Nephron progenitor cell (in vitro differentiated cells): Measurements from ENCODE around the gene MAB21L4.

ENCODE experiments used
- DNase-seq: peaks from one replicate; pipeline ENCODE4 v3.0.0; 2021
- H3K27ac Mint-ChIP-seq: 2 replicates; pipeline ENCODE4 v1.8.0; 2021; ENCODE audit warnings: mild to moderate bottlenecking, moderate library complexity, mixed read lengths
- H3K27me3 Mint-ChIP-seq: 2 replicates; pipeline ENCODE4 v1.8.0; 2021; ENCODE audit warnings: mild to moderate bottlenecking, low read depth, mixed read lengths; ENCODE audit not compliant: poor library complexity
- H3K36me3 Mint-ChIP-seq: 2 replicates; pipeline ENCODE4 v1.8.0; 2021; ENCODE audit warnings: low read depth, mixed read lengths
- H3K4me1 Mint-ChIP-seq: 2 replicates; pipeline ENCODE4 v1.8.0; 2021; ENCODE audit warnings: mixed read lengths
- H3K4me3 Mint-ChIP-seq: 2 replicates; pipeline ENCODE4 v1.8.0; 2021; ENCODE audit warnings: mild to moderate bottlenecking, moderate library complexity, mixed read lengths
- H3K9me3 Mint-ChIP-seq: 2 replicates; pipeline ENCODE4 v1.8.0; 2021; ENCODE audit warnings: mild to moderate bottlenecking, moderate library complexity, mixed read lengths
- TF ChIP-seq, protein P1 (sequence below): fragments of 200-600 bp; sonication (generic); IDR thresholded peaks from 2 replicates; pipeline ENCODE4 v1.5.0; 2021; ENCODE audit warnings: antibody characterized with exemption

Gene MAB21L4

DNA sequence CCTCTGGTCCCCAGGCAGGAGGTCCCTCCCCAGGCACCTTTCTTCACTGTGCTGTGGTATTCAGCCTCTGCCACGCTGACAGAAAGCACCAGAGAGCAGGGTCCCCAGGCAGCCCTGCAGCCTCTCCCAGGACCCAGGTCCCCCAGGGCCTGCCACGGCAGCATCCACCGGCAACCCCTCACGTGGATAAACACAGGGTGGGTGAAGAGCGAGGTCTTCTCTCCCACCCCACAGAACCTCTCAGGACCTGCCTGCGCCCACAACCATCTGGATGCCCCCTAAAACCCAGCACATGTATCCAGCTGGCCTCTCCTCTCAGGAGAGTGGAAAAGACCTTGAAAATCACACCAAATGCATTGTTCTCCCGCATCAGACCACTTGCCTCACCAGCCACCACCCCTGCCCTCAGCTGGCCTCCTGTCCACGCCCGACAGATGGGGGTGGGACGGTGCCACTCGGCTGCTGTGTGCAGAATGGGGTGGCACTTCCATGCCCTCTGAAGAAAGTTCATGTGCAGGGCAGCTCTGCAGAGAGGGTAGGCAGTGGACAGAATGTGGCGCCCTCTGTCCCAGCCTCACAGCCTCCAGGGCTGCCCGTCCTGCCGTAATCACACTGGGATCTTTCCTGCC, 6.1 kb upstream of the MAB21L4 start:
- Mint-ChIP-seq H3K4me1 (no peaks in the 10 kb centered on the region), H3K9me3 (peaks cover 20% of the 10 kb centered on the region), H3K27me3 (peaks cover 6% of the 10 kb centered on the region), H3K4me3 (no peak overlapping the region), H3K36me3 (no peaks in the 10 kb centered on the region), H3K27ac (no peak overlapping the region)
- TF ChIP-seq, protein P1, sequence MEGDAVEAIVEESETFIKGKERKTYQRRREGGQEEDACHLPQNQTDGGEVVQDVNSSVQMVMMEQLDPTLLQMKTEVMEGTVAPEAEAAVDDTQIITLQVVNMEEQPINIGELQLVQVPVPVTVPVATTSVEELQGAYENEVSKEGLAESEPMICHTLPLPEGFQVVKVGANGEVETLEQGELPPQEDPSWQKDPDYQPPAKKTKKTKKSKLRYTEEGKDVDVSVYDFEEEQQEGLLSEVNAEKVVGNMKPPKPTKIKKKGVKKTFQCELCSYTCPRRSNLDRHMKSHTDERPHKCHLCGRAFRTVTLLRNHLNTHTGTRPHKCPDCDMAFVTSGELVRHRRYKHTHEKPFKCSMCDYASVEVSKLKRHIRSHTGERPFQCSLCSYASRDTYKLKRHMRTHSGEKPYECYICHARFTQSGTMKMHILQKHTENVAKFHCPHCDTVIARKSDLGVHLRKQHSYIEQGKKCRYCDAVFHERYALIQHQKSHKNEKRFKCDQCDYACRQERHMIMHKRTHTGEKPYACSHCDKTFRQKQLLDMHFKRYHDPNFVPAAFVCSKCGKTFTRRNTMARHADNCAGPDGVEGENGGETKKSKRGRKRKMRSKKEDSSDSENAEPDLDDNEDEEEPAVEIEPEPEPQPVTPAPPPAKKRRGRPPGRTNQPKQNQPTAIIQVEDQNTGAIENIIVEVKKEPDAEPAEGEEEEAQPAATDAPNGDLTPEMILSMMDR, result no peak
- no peak for DNase-seq

DNA sequence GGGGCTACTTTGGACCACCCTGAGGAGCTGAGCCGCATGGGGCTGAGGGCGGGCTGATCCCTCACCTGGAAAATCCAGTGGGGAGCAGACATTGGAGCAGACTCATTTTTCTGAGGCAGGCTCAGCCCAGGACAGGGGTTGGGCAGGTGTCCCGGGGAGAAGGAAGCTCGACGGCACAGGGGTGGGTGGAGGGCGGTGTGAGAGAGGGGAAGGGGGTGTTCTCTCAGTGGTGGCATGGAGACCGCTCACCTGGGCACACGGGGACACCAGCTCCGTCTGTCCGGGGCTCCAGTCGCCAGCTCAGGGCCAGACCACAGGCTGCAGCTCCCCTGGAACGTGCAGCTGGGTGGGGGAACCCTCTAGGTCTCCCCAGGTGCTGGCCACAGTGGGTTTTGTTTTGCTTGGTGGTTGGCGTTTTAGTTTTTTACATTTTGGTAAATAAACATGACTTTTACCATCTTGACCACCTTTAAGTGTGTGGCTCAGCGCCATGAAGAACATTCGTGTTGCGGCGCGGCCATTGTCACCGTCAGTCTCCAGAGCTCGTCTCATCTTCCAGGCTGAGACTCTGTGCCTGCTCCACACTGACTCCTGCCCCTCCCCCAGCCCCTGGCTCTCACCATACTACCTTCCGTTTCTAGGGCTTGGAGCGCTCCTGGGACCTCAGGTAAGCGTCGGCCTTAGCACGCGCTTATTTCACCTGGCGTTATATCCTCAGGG, 4.3 kb upstream of the MAB21L4 start:
- Mint-ChIP-seq H3K36me3 (no peaks in the 10 kb centered on the region), H3K4me1 (no peaks in the 10 kb centered on the region), H3K9me3 (peaks cover 20% of the 10 kb centered on the region), H3K4me3 (no peak overlapping the region), H3K27me3 (peaks cover 3% of the 10 kb centered on the region), H3K27ac (no peak overlapping the region)
- TF ChIP-seq, protein P1, result no peak
- DNase-seq, result no peak

DNA sequence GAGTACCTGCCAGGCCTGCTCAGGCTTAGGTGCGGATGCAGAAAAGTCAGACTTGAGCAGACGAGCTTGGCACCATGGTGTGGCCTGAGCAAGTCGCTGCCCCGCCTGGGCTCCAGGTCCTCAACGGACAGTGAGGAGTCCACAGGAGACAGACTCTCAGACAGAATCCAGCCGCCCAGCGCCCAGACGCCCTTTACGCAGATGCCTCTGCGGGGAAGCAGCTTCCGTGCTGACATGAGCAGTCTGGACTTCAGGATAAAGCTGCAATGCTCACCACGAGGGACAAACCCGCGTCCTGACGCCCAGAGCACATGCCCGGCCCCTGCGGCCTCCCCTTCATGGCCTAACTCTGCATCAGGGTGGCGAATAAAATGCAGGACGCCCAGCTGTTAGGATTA, 3.5 kb upstream of the MAB21L4 start:
- H3K36me3 Mint-ChIP-seq, result no peaks in the 10 kb centered on the region
- no peak for DNase-seq
- peaks cover 20% of the 10 kb centered on the region for H3K9me3 Mint-ChIP-seq

DNA sequence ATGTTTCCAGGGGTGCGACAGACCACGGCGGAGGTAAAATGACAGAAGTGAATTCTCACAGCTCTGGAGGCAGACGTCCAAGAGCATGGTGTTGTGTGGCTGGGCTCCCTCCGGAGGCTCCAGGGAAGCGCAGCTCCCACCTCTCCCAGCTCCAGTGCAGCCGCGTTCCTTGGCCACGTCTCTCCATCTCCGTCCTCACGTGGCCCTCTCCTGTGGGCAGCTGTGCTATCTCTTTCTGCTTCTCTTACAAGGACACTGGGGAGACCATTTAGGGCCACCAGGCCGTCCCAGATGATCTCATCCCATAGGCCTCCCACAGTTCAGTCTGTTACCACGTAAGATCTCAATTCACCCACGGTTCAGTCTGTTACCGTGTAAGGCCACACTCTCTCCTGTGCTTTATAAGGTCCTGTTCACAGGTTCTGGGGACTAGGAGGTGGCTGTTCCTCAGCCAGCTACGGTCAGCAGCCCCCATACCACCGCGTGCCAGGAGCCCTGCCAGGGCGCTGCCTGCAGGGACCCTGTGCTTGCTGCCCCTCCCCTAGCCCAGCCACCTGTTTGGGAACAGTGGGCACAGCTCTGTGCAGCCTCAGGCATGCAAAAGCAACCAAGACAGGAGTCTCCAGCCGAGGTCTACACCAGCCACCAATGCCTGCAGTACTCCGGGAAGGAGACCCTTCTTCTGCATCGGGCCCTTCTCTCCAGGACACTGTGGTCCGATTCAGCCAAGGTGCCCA, 2.9 kb upstream of the MAB21L4 start:
- no peak overlapping the region for H3K27ac Mint-ChIP-seq
- peaks cover 3% of the 10 kb centered on the region for H3K27me3 Mint-ChIP-seq
- no peaks in the 10 kb centered on the region for H3K36me3 Mint-ChIP-seq
- H3K4me1 Mint-ChIP-seq, result no peaks in the 10 kb centered on the region
- no peak for DNase-seq
- H3K9me3 Mint-ChIP-seq, result peaks cover 20% of the 10 kb centered on the region
- H3K4me3 Mint-ChIP-seq, result no peak overlapping the region
- TF ChIP-seq, protein P1, result no peak

More for the DNA sequence above, 3.5 kb upstream of the MAB21L4 start:
- H3K4me3 Mint-ChIP-seq, result no peak overlapping the region
- peaks cover 3% of the 10 kb centered on the region for H3K27me3 Mint-ChIP-seq
- H3K27ac Mint-ChIP-seq, result no peak overlapping the region
- TF ChIP-seq, protein P1, result no peak
- no peaks in the 10 kb centered on the region for H3K4me1 Mint-ChIP-seq

DNA sequence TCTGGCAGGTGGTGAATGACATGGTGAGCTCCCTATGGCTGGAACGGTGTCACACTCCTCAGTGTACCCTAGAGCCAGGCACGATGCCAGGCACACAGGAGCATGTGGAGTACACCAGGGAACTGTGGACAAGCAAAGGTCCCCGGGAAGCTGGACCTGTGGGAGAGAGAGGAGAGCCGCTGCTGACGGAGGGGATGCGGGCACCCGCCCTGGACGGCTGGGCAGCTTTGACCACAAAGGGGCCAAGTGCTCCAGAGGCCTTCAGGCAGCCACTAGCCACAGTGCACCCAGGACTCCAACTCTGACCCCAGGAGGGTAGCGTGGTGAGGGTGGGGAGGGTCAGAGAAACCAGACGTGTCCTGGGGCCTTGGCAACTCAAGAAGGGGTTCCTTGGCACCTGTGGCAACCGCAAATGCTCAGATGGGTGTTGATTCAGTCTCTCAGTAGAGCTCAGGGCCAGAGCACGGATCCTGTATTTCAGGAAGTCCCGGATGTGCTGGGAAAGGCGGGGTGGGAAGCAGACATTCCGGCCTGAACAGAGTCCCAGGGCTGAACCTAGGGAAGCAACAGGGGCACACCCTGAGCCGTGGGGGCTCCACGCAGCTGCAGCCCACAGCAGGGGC, 2.3 kb upstream of the MAB21L4 start:
- no peak for DNase-seq
- TF ChIP-seq, protein P1, result no peak
- no peak overlapping the region for H3K4me3 Mint-ChIP-seq
- no peaks in the 10 kb centered on the region for H3K36me3 Mint-ChIP-seq
- peaks cover 5% of the 10 kb centered on the region for H3K4me1 Mint-ChIP-seq
- peaks cover 20% of the 10 kb centered on the region for H3K9me3 Mint-ChIP-seq
- H3K27me3 Mint-ChIP-seq, result peaks cover 3% of the 10 kb centered on the region
- no peak overlapping the region for H3K27ac Mint-ChIP-seq
